NCI-H146 (cell line): ENCODE data around the gene MUSK.
"Not testable (repeated sequence)": the region's sequence is repeated elsewhere in the genome, so short reads cannot be mapped to it uniquely, and the experiment has no call there.

ENCODE experiments used
- DNase-seq: peaks from one replicate; lab custom pipeline; 2025; lab: John Stamatoyannopoulos, UW

The MUSK gene

GRCh38 chr9:110810262-110810976 lies 141.8 kb downstream of the MUSK start:
- no peak for DNase-seq

- DNase-seq, result no peak
These were observed 144.3 kb downstream of the MUSK start for GRCh38 chr9:110812886-110813285.

- DNase-seq, result no peak
These were observed 145.6 kb downstream of the MUSK start for GRCh38 chr9:110814159-110814558.

- no peak for DNase-seq
These were observed 146.8 kb downstream of the MUSK start for GRCh38 chr9:110815361-110815760.

- no peak for DNase-seq
These were observed 151.8 kb downstream of the MUSK start for GRCh38 chr9:110820381-110820780.

- no peak for DNase-seq
These were observed 152.5 kb downstream of the MUSK start for GRCh38 chr9:110821064-110821463.

GRCh38 chr9:110825129-110825528 lies 156.5 kb downstream of the MUSK start:
- not testable (repeated sequence) for DNase-seq

GRCh38 chr9:110825950-110826349 lies 157.4 kb downstream of the MUSK start:
- no peak for DNase-seq

- not testable (repeated sequence) for DNase-seq
These were observed 157.8 kb downstream of the MUSK start for GRCh38 chr9:110826400-110826799.

GRCh38 chr9:110828264-110828663 lies 159.7 kb downstream of the MUSK start:
- no peak for DNase-seq

GRCh38 chr9:110830495-110830894 lies 161.9 kb downstream of the MUSK start:
- no peak for DNase-seq

- DNase-seq, result no peak
These were observed 164.3 kb downstream of the MUSK start for GRCh38 chr9:110832926-110833325.

- no peak for DNase-seq
These were observed 166.8 kb downstream of the MUSK start for GRCh38 chr9:110835404-110835803.

- DNase-seq, result no peak
These were observed 167.3 kb downstream of the MUSK start for GRCh38 chr9:110835859-110836271.

- DNase-seq, result no peak
These were observed 168.9 kb downstream of the MUSK start for GRCh38 chr9:110837401-110838005.

GRCh38 chr9:110842169-110842568 lies 173.6 kb downstream of the MUSK start:
- no peak for DNase-seq

- DNase-seq, result no peak
These were observed 174.4 kb downstream of the MUSK start for GRCh38 chr9:110842986-110843385.

GRCh38 chr9:110844121-110844520 lies 175.5 kb downstream of the MUSK start:
- no peak for DNase-seq

GRCh38 chr9:110846215-110846614 lies 177.6 kb downstream of the MUSK start:
- no peak for DNase-seq

GRCh38 chr9:110847671-110848070 lies 179.1 kb downstream of the MUSK start:
- no peak for DNase-seq

GRCh38 chr9:110850401-110851135 lies 182.0 kb downstream of the MUSK start:
- no peak for DNase-seq
